ENCODE results near the gene LRTM1. TPM values are rescaled to one million over a fixed set of nuclear protein-coding genes. Genes with fewer than 3 reads are reported as not detected.

The LRTM1 gene
- total and polyA plus RNA-seq, 7 donors = 3.1 TPM; not detected in 6

DNA sequence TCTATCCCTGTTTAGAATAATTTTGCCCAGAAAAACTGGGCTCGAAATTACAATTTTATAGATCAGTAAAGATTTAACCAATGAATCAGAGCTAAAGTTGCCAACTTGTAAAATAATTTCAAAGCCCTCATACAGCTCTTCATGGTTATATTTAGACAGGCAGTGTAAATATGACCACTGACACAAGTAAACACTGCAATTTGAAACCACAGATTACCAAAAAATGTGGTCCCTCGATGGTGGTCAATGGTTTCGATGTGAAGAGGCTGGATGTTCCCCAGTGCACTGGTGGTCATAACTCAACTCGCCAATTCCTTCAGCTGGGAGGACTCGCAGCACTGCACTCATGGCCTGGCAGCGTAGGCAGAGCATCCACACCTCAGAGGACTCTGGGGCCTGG lies 28.6 kb downstream of the LRTM1 start:
- Histone ChIP-seq H3K9me3 (no peaks in the 10 kb centered on the region), H3K27ac (peak overlapping the region; percentile 87), H3K27me3 (ENCODE audit: insufficient read depth in 3 of 3, low read length in 2 of 3) (no peaks in the 10 kb centered on the region), H3K36me3 (ENCODE audit: insufficient read depth in 1 of 2, low read depth in 1 of 2) (no peaks in the 10 kb centered on the region), H3K4me1 (peaks cover 43% of the 10 kb centered on the region), H3K4me3 (no peak overlapping the region)
- 64 to 71% (median 67%) methylated on average over 6 of the region's 6 CpGs for WGBS, 3 donors
- DNase-seq (no peak), ATAC-seq (no peak)
- intact Hi-C loops (cut with DNase I) = no loop called here
- TF ChIP-seq, protein P1, sequence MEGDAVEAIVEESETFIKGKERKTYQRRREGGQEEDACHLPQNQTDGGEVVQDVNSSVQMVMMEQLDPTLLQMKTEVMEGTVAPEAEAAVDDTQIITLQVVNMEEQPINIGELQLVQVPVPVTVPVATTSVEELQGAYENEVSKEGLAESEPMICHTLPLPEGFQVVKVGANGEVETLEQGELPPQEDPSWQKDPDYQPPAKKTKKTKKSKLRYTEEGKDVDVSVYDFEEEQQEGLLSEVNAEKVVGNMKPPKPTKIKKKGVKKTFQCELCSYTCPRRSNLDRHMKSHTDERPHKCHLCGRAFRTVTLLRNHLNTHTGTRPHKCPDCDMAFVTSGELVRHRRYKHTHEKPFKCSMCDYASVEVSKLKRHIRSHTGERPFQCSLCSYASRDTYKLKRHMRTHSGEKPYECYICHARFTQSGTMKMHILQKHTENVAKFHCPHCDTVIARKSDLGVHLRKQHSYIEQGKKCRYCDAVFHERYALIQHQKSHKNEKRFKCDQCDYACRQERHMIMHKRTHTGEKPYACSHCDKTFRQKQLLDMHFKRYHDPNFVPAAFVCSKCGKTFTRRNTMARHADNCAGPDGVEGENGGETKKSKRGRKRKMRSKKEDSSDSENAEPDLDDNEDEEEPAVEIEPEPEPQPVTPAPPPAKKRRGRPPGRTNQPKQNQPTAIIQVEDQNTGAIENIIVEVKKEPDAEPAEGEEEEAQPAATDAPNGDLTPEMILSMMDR (IDR thresholded peaks at IDR 0.05) = no peak

DNA sequence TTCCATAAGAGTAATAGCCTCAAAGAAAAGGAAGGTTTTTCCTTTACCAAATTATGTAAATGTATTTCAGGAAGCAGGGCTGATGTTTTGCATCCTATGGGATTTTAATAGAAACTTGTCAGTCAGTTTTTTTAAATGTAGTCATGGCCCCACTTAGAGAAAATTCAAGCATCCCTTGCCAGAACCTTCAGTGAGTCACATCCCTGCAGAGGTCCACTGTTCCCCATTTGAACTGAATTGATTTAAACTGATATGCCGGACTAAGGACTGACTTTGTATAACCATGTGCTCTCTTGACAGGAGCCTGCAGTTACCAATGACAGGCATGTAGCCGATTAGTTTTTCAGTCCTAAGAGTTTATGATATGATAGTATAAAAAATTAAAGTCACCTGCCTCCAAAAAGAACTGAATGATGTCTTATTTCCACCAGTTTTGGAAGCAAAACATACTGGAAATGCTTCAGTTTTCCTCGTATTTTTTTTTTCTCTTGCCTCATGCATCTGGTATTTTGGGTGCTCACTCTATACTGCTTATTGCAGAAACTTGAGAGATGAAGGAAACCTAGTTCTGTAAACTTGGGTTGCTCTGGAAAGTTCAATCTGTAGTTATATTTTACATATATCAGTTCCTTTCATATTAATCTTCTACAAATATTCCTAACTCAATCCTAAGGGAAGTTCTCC lies 30.7 kb downstream of the LRTM1 start:
- no peak for DNase-seq
- Histone ChIP-seq H3K27me3 (ENCODE audit: insufficient read depth in 3 of 3, low read length in 2 of 3) (no peaks in the 10 kb centered on the region), H3K9me3 (no peaks in the 10 kb centered on the region), H3K4me3 (no peak overlapping the region), H3K36me3 (ENCODE audit: insufficient read depth in 1 of 2, low read depth in 1 of 2) (no peaks in the 10 kb centered on the region), H3K4me1 (peaks cover 41% of the 10 kb centered on the region), H3K27ac (no peak overlapping the region)
- 71 to 87% (median 84%) methylated on average over 3 of the region's 3 CpGs for WGBS, 3 donors
- TF ChIP-seq, protein P1 (IDR thresholded peaks at IDR 0.05) = no peak
- intact Hi-C loops (cut with DNase I) = no loop called here
- ATAC-seq = no peak

DNA sequence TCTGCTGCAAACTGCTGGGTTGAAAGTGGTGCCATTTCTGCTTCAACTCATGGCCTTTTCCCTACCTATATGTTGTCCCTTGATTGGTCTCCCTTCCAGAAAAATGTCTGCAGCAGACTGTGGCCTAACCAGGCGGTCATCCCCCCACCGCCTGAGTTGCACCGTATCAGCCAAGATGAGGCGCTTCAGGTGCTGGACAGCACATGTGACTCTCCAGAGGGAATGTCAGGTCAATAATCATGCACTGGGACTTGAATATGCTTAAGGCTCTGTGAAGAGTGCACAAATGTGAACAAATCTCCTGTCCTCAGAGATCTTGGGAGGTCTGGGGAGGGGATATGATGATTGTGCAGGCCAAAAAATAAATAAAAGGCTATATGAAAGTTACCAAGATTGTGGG lies 32.2 kb downstream of the LRTM1 start:
- Histone ChIP-seq H3K4me3 (no peak overlapping the region), H3K27ac (no peak overlapping the region), H3K36me3 (ENCODE audit: insufficient read depth in 1 of 2, low read depth in 1 of 2) (no peaks in the 10 kb centered on the region), H3K27me3 (ENCODE audit: insufficient read depth in 3 of 3, low read length in 2 of 3) (no peaks in the 10 kb centered on the region), H3K4me1 (peaks cover 33% of the 10 kb centered on the region), H3K9me3 (no peaks in the 10 kb centered on the region)
- WGBS, 3 donors = 95 to 96% (median 96%) methylated on average over 4 of the region's 4 CpGs
- ATAC-seq (no peak), DNase-seq (no peak)
- TF ChIP-seq, protein P1 (IDR thresholded peaks at IDR 0.05) = no peak
- intact Hi-C loops (cut with DNase I) = no loop called here

DNA sequence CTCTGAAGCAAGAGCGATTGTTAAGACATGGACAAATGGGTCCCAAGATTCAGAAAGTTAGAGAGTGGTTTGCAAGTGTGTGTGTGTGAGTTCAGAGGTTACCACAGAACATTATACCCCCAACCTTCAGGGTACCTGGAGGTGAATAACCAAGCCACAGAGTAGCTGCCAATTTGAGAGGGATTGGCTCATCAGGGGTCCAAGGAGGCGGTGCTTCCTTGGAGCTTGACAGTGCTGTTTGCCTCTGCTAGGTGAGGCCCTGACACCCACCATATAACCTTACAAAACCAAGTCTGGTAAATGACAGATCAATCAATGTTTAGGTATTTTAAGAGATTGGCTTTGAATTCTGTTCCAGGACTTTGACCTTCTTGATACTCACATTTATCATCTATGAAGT lies 35.7 kb downstream of the LRTM1 start:
- H3K4me3 ChIP-seq = no peak overlapping the region
- intact Hi-C loops (cut with DNase I) = loop anchor here in 1 of 2 donors (5.0 kb wide), 1 partner anchor 60 kb away; no protein-coding TSS in a partner anchor

More for the DNA sequence above, 35.7 kb downstream of the LRTM1 start:
- no peaks in the 10 kb centered on the region for H3K36me3 ChIP-seq (ENCODE audit: insufficient read depth in 1 of 2, low read depth in 1 of 2)
- H3K27me3 ChIP-seq (ENCODE audit: insufficient read depth in 3 of 3, low read length in 2 of 3) = no peaks in the 10 kb centered on the region
- peaks cover 22% of the 10 kb centered on the region for H3K4me1 ChIP-seq
- peak overlapping the region; percentile 82 for H3K27ac ChIP-seq
- H3K9me3 ChIP-seq = no peaks in the 10 kb centered on the region
- TF ChIP-seq, protein P1 (IDR thresholded peaks at IDR 0.05) = no peak
- ATAC-seq (no peak), DNase-seq (no peak)
- 69 to 100% (median 99%) methylated on average over 2 of the region's 2 CpGs for WGBS, 3 donors

Data from psoas muscle (tissue), 8 donors.